HG03565 (cell line): ENCODE measurements around the gene ENTPD2.
A peak's percentile ranks its signal among the peaks of the same experiment; 100 is the strongest.

Experiments
- ATAC-seq: cut with Tn5 transposase; IDR thresholded peaks from one replicate; pipeline ENCODE4 v1.9.1; 2021; ENCODE audit warnings: mild to moderate bottlenecking, moderate library complexity; ENCODE audit not compliant: unreplicated experiment

The ENTPD2 gene

DNA sequence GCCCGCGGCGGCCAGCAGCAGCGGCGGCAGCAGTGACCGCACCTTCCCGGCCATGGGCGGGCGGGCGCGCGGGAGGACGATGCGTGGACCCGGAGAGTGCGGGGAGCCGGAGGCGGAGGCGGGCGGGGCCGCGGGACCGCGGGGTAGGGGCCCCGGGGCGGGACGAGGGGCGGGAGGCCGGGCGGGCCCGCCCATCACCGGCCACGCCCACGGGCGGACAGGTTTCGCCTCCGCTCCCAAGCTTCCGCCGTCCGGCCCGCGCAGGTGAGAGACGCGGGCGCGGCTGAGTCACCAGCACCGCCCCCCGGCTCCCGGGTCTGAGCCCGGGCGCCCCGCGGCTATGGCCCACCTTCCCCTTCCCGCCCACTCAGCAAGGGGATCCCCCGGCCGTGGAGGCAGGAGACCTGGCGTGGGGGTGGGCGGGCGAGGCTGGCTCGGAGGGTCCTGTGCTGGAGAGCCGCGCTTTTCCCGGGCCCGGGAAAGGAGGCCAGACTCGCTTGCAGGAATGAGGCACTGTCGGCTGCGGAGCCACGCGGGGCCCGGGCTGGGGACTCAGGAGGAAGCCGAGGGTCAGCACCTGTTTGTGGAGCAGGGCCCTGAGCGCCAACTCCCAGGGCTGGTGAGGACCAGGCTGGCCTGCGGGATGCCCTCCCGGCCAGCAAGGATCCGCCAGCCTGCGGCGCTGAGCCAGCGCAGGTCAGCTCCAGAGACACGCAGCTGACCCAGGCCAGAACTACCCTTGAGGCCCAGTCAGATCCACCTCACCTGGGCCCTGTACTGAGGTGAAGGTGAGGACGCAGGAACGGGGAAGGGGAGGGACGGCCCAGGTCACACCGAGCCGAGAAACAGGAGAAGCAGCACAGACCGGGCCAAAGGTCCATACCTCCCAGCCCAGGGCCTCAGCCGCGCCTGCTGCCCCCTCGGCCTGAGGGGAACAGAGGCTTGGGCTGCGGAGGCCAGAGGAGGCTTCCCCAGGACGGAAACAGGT is at the start of gene ENTPD2:
Gene ENTPD2, minus strand, starts transcription at position 118 of the 988 bp plus-strand sequence. Its CDS starts 64 bp downstream, at position 54.
- ATAC-seq: no peak

DNA sequence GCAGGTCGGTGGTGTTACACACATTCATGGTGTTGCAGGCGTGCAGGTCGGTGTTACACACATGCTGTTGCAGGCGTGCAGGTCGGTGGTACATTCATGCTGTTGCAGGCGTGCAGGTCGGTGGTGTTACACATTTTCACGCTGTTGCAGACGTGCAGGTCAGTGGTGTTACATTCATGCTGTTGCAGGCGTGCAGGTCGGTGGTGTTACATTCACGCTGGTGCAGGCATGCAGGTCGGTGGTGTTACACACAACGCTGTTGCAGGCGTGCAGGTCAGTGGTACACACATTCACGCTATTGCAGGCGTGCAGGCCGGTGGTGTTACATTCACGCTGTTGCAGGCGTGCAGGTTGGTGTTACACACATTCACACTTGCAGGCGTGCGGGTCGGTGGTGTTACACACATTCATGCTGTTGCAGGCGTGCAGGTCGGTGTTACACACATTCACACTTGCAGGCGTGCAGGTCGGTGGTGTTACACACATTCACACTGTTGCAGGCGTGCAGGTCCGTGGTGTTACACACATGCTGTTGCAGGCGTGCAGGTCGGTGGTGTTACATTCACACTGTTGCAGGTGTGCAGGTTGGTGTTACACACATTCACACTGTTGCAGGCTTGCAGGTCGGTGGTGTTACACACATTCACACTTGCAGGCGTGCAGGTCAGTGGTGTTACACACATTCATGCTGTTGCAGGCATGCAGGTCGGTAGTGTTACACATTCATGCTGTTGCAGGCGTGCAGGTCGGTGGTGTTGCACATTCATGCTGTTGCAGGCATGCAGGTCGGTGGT is 49.5 kb upstream of the ENTPD2 start:
- no peak for ATAC-seq

DNA sequence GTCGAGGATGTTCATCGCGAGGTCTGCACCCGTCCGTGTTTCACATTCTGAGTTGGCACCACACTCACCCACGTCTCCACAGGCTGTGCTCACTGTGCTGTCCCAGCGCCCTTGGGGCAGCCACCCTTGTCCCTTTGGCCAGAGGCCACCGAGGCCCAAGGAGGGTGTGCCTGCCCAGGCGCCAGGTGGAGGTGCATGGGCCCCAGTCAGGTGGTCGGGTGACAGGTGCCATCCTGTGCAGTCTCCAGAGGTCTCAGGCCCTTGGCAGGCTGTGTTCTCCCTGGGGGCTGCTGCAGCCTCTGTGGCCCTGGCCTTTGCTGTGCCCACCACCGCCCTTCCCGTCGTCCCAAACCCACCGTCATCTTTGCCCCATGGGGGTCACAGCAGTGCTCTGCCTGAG is 45.4 kb upstream of the ENTPD2 start:
- ATAC-seq: no peak

DNA sequence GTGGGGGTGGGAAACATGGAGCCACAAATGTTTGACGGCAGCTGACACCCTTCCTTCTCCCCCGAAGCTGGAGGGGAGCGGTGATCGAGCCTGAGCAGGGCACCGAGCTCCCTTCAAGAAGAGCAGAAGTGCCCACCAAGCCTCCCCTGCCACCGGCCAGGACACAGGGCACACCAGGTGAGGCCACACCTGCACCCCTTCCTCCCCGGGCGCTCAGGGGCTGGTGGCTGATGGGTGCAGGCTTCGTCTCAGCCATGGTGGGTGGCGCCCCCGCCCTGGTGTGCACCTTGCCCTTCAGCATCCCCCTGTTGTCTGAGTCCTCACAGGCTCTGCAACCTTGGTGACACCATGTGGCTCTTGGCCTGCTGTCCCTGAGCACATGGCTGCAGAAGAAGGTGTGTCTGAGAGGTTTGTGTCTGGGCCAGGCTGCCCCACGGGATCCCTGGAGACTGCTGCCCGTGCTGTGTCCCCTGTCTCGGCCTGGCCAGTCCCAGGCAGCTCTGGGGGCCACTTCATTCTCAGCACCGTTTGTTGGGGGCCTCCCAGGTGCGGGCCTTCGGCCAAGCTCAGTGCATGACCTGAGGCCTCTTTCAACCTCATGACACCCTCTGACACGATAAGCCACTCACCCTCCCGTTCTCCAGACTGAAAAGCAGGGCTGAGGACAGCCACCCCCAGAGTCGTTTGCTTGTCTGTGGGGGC is 44.1 kb upstream of the ENTPD2 start:
- no peak for ATAC-seq

DNA sequence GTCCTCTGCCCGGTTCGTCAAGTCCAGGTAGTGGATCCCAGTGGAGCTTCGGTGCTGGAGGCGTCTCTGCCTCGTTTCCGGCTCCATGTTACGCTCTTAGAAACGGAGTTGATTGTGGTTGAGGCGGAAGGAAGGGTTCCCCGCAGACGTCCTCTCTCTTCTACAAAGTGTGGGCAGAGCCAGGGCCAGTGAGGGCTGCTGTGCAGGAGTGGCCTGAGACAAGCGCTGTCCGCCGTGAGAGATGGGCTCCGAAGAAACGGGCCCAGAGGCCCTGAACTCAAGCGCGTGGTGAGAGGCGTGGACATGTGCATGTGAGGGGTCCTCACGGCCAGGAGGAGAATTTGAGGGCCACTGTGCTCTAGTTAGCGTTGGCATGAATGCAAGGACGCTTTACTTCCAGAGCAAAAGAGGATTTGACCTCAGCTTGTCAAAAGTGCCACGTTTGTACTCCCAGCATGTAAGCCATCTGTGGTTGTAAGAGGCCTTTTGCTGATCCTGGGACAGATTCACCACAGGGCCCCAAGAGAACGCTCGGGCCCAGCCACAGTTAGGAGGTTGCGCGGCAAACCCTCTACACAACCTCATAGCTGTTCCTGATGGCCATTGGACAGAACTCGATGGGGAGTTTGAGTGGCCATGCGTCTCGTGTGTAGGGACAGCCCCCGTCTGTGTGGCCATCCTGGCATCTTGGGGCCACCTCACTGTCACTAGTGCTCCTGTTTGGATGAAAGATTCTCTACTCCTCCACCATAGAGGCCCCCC is 43.1 kb upstream of the ENTPD2 start:
- no peak for ATAC-seq

DNA sequence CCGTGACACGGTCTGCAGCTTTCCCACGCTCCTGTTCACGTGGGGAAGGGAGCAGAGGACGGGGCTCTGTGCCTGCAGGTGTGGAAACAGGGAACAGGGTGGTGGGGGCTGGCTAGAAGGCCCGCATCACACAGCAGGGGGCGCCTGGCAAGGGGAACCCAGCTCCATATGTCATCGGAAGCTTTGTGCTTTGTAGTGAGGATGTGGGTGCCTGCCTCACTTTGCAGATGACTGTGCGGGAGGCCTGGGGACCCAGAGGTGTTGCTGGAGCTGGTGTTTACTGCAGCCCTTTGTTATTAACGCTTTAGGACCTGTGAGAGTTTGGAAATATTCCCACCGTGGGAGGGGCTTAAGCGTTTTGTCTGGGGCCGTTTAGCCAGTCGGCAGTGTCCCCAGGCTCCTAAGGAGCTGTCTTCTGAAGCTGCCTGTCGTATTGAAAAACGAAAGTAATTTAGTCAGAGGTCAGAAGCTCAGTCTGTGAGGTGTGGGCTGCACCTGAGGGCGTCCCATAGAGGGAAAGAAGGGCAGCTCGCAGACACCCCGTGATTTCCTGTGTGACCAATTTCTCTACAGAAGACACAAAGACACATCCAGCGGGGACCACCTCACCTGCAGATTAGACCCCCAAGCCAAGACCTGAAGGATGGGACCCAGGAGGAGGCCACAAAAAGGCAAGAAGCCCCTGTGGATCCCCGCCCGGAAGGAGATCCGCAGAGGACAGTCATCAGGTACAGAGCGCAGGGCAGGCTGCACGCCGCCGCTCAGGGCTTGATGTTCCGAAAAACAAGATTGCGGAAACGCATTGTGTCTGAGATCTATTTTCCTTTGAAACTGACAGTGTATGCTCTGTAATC is 42.0 kb upstream of the ENTPD2 start:
- peak; percentile 67 for ATAC-seq

DNA sequence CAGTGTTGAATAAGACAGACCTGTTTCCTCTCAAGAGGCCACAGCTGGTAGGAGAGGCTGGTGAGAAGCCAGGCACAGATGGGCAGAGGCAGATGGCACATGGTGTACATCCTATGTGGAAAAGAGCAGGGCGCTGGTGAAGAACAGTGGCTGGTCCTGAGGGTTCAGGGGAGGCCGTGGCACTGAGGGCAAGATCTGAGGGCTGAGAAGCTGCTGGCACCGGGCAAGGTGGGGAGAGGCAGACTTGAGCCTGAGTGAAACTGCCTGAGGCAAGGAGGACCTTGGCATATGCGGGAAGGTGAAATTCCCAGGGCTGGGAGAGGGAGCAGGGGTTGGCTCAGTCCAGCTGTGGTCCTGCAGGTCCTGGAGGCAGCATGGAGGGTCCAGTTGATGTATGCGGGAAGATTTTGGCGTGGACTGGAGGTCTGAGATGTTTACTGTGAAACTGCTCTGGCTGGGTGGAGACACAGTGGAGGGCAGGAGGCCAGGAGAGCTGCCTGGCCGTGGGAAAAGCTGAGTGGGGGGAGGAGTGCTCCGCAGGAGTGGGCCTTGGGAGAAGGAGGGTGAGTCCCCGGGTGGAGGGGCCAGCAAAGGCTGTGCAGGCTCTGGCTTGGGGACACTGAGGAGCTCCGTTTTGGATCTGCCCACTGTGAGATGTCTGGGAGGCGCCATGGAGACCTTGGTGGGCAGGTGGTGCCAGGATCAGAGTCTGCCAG is 35.5 kb upstream of the ENTPD2 start:
- no peak for ATAC-seq

DNA sequence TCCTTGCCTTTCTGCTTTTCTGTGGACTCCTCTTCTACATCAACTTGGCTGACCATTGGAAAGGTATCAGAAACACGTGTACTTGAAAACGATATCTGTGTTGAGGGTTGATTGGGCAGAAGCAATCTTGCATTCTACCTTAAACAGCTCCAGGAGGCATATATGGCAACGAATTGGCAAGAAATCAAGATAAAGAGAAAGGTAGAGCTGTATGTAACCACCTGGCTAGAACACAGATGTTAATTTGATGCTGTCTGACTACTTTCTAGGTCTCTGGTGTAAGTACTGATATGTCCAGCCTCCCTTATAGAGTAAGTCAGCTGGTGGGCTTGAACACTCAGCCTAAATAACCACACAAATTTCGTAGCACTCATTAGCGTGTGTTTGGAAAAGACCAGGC is 34.3 kb upstream of the ENTPD2 start:
- no peak for ATAC-seq

DNA sequence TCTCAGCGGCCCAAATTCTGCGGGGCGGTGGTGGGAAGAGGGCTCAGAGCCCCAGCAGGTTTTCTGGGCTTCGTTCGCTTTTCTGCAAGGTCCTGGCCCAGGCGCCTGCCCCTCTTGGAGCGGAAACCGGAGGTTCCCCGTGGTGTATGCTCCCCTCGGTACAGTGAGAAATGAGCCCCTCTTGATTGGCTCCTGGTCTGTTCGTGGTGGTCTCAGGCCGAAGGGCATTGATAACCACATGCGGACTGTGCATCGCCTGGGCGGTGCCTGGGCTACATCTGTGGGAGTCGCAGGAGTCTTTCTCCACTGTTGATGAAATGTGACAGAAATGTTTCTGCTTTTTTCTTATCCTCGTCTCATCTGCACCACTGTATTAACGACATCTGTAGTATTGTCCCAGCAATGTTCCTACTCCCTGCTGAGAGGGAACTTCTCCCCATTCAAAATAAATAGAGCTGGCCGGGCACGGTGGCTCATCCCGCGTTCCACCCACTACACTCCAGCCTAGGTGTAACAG is 33.6 kb upstream of the ENTPD2 start:
- no peak for ATAC-seq

DNA sequence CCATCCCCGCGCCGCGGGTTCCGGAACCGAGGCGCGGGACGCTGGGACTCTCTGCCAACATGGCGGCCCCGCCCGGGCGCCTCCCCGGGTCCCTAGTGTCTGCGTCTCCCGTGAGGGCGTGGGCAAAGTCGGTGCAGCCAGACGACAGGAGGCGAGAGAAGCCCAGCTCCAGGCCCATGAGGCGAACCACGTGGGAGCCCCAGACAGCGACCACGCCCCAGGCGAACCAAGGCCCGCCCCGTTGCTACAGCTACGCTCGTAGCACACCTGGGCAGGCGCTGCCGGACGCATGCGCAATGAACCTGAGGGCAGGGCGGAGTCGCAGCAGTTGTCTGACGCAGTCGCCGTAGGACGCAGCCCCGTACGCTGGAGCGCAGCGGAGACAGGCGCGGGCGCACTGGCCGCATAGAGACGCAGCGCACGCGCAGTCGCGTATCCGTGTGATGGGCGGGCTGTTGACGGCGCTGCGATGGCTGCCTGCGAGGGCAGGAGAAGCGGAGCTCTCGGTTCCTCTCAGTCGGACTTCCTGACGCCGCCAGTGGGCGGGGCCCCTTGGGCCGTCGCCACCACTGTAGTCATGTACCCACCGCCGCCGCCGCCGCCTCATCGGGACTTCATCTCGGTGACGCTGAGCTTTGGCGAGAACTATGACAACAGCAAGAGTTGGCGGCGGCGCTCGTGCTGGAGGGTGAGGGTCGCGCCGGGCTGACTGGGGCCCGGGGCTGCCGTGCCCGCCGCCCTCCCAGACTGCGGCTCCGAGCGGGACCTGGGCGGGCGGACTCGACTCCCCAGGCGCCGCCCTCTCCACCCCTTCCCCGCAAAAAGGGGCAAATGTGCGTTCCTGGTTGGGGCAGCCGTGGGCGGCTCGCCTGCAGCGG is 32.9 kb upstream of the ENTPD2 start, which contains the start of gene MAN1B1:
Gene MAN1B1, plus strand, starts transcription at position 455 of the 878 bp plus-strand sequence. Its CDS starts 15 bp downstream, at position 470.
- peak; percentile 74 for ATAC-seq

DNA sequence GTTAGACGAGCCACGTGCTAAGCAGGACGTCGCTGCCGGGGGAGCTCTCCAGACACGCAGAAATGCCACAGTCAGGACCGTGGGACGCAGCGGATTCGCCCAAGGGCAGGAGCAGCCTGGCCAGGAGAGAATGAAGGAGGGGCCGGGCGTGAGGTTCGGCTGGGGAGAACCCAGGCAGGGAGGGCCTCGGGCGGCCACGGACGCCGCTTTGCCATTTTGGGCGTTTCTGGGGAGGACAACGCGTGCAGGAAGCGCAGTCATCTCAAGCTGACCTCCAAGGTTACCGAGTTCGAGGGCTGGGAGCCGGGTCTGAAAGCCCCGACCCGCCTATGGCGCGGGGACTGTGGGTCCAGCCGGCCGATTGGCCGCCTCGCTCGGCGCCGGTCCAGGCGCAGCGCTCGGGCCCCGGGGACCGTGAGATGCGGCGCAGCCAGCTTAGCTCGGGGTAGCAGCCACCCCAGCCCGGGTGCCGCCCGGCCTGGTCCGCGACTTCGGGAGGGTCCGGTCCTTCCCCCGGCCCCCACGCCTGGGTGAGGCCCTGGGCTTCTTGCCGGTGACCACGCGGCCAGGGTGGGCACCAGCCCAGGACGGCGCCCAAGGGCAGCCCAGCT is 32.2 kb upstream of the ENTPD2 start:
- ATAC-seq: peak; percentile 2

DNA sequence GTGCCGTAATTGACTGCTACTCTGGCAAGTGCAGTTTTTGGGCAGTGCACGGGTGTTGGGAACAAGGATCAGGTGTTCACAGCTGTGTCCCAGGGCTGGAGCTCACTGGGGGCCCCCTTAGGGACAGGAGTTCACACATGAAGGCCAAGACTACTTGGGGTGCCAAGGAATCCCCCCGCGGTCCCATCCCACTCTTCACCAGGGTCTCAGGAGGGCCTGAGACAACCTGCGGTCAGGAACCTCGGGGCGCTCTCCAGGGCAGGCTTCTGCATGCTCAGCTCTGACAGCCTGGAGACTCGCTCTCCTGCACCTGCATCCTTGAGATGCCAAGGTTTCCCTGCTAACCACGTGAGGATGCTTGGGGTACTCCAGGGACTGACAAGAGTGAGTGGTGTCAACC is 30.7 kb upstream of the ENTPD2 start:
- no peak for ATAC-seq

DNA sequence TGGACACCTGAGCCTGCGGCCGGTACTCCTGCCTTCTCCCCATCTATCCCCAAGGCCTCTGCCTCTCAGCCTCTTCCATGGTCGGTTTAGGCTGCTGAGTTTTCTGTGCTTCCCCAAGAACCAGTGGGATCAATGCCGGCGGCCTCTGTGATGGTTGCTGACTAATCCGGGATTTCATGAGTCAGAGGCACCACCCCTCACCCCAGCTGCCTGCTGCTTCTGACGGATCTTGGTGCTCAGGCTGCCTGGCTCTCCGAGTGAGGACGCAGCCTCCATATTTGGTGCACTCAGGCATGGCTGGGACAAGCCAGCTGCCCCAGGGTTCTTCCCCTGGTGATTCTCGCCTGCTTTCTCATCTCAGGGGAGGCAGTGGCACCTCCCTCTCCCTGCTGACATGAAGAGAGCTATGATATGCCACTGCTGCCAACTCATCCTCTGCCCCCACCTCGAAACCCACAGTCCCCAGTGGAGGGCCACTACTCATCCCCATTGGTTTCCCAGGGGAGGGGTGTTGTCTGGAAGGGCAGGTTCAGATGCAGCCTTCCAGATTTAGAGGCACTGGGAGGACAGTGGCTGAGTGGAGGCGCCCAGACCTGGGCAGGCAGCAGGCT is 29.6 kb upstream of the ENTPD2 start:
- ATAC-seq: no peak

DNA sequence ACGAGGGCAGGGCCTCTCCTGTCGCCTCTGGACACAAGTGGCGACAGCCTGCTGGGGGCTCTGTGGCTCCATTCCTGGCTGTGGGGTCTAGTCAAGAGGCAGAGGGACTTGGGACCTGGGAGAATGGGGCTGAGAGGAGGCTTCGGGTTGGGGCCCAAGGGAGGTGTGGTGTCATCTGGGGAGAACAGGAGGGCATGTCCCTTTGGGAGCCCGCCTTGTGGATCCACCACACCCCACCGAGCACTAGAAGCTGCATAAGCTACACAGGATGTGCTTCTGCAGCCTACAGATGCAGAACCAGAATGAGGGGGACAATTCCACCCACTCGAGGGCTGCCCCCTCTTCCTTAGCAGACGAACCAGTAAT is 29.0 kb upstream of the ENTPD2 start:
- no peak for ATAC-seq

DNA sequence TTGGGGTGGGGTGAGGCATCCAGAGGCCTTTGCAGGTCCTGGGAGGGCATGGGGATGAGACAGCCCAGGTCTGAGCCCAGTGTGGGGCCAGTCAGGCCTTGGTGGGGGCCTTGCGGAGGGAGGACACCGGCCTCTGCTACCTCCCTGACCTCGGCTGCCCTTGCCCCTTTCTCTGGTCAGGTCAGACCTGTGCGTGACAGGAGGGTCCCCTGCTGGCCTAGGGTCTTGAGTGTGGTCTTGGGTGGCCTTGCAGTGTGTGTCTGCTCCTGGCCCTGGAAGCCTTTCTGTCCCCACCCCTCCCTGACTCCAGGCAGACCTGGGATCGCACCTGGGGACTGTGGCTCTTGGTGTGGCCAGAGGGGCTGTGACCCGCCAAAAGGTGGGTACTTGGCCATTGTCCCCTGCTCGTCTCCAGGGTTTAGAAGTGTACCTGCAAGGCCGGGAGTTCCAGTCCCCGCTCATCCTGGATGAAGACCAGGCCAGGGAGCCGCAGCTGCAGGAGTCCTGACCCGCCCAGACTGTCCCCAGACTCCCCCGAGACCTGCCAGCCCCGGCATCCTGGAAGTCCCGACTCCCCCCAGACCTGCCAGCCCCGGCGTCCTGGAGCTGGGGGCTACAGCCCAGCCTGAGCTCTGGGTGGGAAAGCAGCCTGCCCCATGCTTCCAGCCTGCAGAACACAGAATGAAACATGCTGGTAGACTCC is 28.5 kb upstream of the ENTPD2 start:
- no peak for ATAC-seq
